ENCODE data around the gene ALKAL2.

Gene ALKAL2

GRCh38 chr2:254241-254640 is 33.6 kb downstream of the ALKAL2 start:
- Mint-ChIP-seq H3K27me3 (no peaks in the 10 kb centered on the region), H3K36me3 (peaks cover 3% of the 10 kb centered on the region), H3K9me3 (peaks cover 14% of the 10 kb centered on the region), H3K4me1 (no peaks in the 10 kb centered on the region), H3K4me3 (no peak overlapping the region), H3K27ac (no peak overlapping the region)
- DNase-seq = no peak
- CTCF ChIA-PET = interaction anchor here (1.5 kb wide), 1 partner anchor 36 kb away, joined by 3 read pairs; no protein-coding TSS in a partner anchor

DNA sequence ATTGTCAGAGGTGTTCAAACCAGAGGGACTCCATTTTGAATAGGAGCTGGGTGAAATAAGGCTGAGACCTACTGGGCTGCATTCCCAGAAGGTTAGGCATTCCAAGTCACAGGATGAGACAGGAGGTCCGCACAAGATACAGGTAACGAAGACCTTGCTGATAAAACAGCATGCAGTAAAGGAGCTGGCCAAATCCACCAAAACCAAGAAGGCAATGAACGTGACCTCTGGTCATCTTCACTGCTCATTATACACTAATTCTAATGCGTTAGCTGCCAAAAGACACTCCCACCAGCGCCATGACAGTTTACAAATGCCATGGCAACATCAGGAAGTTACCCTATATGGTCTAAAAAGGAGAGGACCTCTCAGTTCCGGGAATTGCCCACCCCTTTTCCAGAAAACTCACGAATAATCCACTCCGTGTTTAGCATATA is 34.7 kb downstream of the ALKAL2 start:
- peaks cover 3% of the 10 kb centered on the region for H3K36me3 Mint-ChIP-seq
- DNase-seq = no peak
- H3K27ac Mint-ChIP-seq = no peak overlapping the region
- H3K27me3 Mint-ChIP-seq = no peaks in the 10 kb centered on the region
- no peak overlapping the region for H3K4me3 Mint-ChIP-seq
- peaks cover 7% of the 10 kb centered on the region for H3K9me3 Mint-ChIP-seq
- CTCF ChIA-PET = no interaction called here
- H3K4me1 Mint-ChIP-seq = no peaks in the 10 kb centered on the region

- H3K27ac Mint-ChIP-seq = no peak overlapping the region
- H3K9me3 Mint-ChIP-seq = no peaks in the 10 kb centered on the region
- H3K4me3 Mint-ChIP-seq = no peak overlapping the region
- no peaks in the 10 kb centered on the region for H3K4me1 Mint-ChIP-seq
- DNase-seq = no peak
- H3K36me3 Mint-ChIP-seq = no peaks in the 10 kb centered on the region
- CTCF ChIA-PET = no interaction called here
- H3K27me3 Mint-ChIP-seq = no peaks in the 10 kb centered on the region
These were observed 35.8 kb downstream of the ALKAL2 start for GRCh38 chr2:252001-252602.

GRCh38 chr2:249538-250042 is 38.3 kb downstream of the ALKAL2 start:
- Mint-ChIP-seq H3K4me3 (no peak overlapping the region), H3K36me3 (peaks cover 3% of the 10 kb centered on the region), H3K9me3 (no peaks in the 10 kb centered on the region), H3K4me1 (peaks cover 4% of the 10 kb centered on the region), H3K27ac (no peak overlapping the region), H3K27me3 (no peaks in the 10 kb centered on the region)
- no peak for DNase-seq
- CTCF ChIA-PET = interaction anchor here (1.0 kb wide), 1 partner anchor 230 kb away, joined by 4 read pairs; no protein-coding TSS in a partner anchor

DNA sequence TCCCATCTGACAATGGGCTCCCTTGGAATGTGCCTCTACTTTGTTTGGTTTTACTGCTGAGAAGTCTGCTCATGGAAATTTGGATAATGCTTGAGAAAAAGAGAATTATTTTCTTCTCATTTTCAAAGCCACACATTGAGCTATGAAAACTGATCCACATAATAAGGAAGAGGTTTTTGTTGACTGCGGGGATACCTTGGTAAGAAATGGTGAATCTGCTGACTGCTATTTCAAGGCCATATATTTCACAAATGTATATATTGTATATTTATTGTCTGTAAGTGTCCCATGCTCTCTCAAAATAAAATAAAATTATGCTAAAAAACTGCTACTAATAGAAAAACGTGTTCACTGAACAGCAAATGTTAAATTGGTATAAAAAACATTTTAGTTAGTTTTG is 39.2 kb downstream of the ALKAL2 start:
- no peak overlapping the region for H3K4me3 Mint-ChIP-seq
- H3K9me3 Mint-ChIP-seq = no peaks in the 10 kb centered on the region
- no peak overlapping the region for H3K27ac Mint-ChIP-seq
- peaks cover 4% of the 10 kb centered on the region for H3K4me1 Mint-ChIP-seq
- peaks cover 3% of the 10 kb centered on the region for H3K36me3 Mint-ChIP-seq
- CTCF ChIA-PET = interaction anchor here (1.3 kb wide), 1 partner anchor 9 kb away, joined by 4 read pairs; no protein-coding TSS in a partner anchor
- H3K27me3 Mint-ChIP-seq = no peaks in the 10 kb centered on the region
- DNase-seq = no peak

DNA sequence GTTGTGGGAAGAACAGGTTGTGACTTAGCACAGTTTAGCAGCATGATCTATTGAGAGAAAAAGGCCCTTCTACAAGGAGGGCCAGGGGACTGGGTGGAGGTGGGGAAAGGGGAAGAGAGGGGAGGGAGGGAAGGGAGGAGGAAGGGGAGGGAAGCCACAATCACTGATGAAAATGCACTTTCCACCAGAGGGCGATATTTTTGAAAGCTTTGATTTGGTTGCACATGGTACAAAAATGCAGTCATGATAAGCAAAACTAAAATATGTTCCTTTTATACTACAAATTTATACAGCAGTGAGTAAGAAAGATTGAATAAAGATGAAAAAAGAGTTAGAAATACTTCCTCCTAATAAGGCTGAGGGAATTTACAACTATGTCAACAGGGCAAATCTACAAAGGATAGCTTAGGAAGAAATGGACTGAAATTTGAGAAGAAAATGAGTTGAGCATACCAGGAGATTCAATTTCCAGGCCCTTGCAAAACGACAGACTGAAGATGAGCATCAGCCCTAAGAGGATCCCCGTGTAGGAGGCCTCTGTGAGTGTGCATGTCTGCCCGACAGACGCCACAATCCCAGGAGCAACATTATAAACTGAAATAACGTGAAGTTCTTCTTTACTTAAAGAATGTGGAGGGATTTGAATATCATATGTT is 41.3 kb downstream of the ALKAL2 start:
- peak; percentile 43 for DNase-seq
- Mint-ChIP-seq H3K36me3 (peaks cover 3% of the 10 kb centered on the region), H3K27me3 (no peaks in the 10 kb centered on the region), H3K27ac (no peak overlapping the region), H3K9me3 (no peaks in the 10 kb centered on the region), H3K4me3 (no peak overlapping the region), H3K4me1 (peaks cover 4% of the 10 kb centered on the region)
- CTCF ChIA-PET = interaction anchor here (1.0 to 2.9 kb wide), 11 partner anchors 8 to 392 kb away, joined by 3 to 14 read pairs (median 4); no protein-coding TSS in a partner anchor

DNA sequence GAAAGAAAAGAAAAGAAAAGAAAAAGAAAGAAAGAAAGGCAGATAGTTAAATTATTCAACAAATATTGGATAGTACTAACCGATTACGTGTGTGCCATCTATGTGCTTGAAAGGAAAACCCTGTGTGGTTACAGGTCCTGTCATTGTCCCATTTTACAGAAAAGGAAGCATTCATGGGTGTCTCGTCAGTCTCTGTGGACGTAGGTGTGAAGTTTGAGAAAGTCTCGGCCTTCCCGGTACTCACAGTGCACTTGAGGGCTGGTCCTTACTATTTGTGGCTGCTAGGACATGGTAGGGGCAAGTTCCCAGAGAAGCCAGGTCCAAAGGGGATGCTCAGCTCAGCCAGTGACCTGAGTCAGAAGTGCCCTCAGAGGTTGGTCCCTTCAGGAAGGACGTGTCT is 43.3 kb downstream of the ALKAL2 start:
- CTCF ChIA-PET = no interaction called here
- DNase-seq = no peak
- no peaks in the 10 kb centered on the region for H3K27me3 Mint-ChIP-seq
- peaks cover 10% of the 10 kb centered on the region for H3K36me3 Mint-ChIP-seq
- H3K4me3 Mint-ChIP-seq = no peak overlapping the region
- H3K4me1 Mint-ChIP-seq = peaks cover 4% of the 10 kb centered on the region
- H3K27ac Mint-ChIP-seq = no peak overlapping the region
- H3K9me3 Mint-ChIP-seq = no peaks in the 10 kb centered on the region

GRCh38 chr2:238869-239268 is 49.0 kb downstream of the ALKAL2 start:
- DNase-seq = no peak
- Mint-ChIP-seq H3K27me3 (no peaks in the 10 kb centered on the region), H3K4me1 (no peaks in the 10 kb centered on the region), H3K36me3 (peaks cover 7% of the 10 kb centered on the region), H3K4me3 (no peak overlapping the region), H3K9me3 (no peaks in the 10 kb centered on the region), H3K27ac (no peak overlapping the region)
- CTCF ChIA-PET = interaction anchor here (0.6 to 0.8 kb wide), 2 partner anchors 118 to 428 kb away, joined by 3 read pairs; no protein-coding TSS in a partner anchor

- Mint-ChIP-seq H3K36me3 (peaks cover 7% of the 10 kb centered on the region), H3K9me3 (no peaks in the 10 kb centered on the region), H3K27ac (no peak overlapping the region), H3K4me3 (no peak overlapping the region), H3K27me3 (no peaks in the 10 kb centered on the region), H3K4me1 (no peaks in the 10 kb centered on the region)
- CTCF ChIA-PET = no interaction called here
- no peak for DNase-seq
These were observed 49.5 kb downstream of the ALKAL2 start for GRCh38 chr2:238431-238830.

DNA sequence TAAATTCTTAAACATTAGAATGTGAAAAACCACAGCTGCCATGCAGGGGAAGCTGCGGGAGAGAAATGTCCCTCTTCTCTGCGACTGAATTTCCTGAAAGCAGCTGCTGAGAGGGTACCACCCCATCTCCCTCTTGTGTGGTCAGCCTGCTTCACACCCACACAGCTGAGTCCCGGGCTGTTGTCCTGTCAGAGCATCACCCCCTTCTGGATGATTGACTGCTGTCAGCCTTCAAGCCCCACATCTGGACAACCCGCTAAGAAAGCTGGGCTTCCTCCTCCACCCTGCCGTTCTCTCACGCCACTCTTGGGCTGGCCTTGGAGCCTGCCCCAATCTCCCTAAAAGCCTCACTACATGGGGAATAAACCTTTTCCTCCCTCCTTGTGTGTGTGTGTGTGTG is 50.0 kb downstream of the ALKAL2 start:
- CTCF ChIA-PET = interaction anchor here (2.0 kb wide), 1 partner anchor 9 kb away, joined by 14 read pairs; no protein-coding TSS in a partner anchor
- Mint-ChIP-seq H3K9me3 (no peaks in the 10 kb centered on the region), H3K36me3 (peaks cover 9% of the 10 kb centered on the region), H3K27me3 (no peaks in the 10 kb centered on the region), H3K27ac (no peak overlapping the region), H3K4me3 (no peak overlapping the region), H3K4me1 (no peaks in the 10 kb centered on the region)
- no peak for DNase-seq

DNA sequence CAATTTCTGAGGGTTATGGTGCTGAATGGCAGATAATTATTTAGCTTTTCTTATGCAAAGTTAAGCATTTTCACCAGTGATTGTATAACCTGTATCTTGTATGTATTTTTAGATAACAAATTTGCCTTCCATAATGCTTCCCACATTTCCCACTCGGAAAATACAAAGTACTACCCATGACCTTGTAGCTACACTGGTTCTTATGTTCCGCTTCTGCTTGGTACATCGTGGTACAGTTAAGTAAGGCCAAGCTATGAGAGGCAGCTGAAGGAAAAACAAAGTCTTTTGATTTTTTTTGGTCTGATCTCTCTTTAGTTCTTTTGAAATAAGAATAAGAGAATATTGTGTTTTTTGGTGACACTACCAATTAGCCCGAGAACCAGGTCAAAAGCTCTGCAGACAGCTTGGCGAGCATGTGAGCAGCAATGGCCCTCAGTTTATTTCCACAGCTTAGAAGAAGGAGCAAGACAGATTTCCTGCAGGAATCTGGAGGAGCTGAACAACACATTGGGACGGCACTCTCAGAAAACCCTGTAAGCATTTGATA is 50.8 kb downstream of the ALKAL2 start:
- no peaks in the 10 kb centered on the region for H3K4me1 Mint-ChIP-seq
- CTCF ChIA-PET = interaction anchor here (2.0 kb wide), 1 partner anchor 10 kb away, joined by 14 read pairs; no protein-coding TSS in a partner anchor
- H3K27me3 Mint-ChIP-seq = no peaks in the 10 kb centered on the region
- no peak overlapping the region for H3K27ac Mint-ChIP-seq
- no peaks in the 10 kb centered on the region for H3K9me3 Mint-ChIP-seq
- no peak for DNase-seq
- peaks cover 11% of the 10 kb centered on the region for H3K36me3 Mint-ChIP-seq
- H3K4me3 Mint-ChIP-seq = no peak overlapping the region

DNA sequence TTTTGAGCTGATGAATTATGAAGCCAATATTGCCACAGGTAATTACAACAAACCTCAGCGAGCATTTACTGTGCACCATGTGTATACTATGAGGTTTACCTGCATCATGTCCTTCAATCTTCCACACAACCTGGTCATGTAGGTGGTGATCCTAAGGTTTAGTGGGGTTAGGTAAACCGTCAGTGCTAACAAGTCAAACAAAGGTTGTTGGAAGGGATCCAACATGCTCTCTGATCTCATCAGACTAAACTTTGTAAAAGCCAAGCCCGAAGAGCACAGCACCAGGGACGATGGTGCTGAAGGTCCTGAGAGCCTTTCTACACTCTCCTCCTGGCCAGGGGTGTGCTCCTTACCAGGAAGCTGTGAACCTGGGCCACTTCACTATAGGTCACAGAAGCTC is 53.5 kb downstream of the ALKAL2 start:
- Mint-ChIP-seq H3K4me1 (no peaks in the 10 kb centered on the region), H3K27ac (no peak overlapping the region), H3K27me3 (no peaks in the 10 kb centered on the region), H3K4me3 (no peak overlapping the region), H3K9me3 (no peaks in the 10 kb centered on the region), H3K36me3 (peaks cover 3% of the 10 kb centered on the region)
- no peak for DNase-seq
- CTCF ChIA-PET = interaction anchor here (0.8 to 1.3 kb wide), 2 partner anchors 12 to 402 kb away, joined by 3 to 4 read pairs; no protein-coding TSS in a partner anchor

GRCh38 chr2:233030-233429 is 54.9 kb downstream of the ALKAL2 start:
- Mint-ChIP-seq H3K4me3 (no peak overlapping the region), H3K36me3 (peaks cover 3% of the 10 kb centered on the region), H3K4me1 (no peaks in the 10 kb centered on the region), H3K9me3 (no peaks in the 10 kb centered on the region), H3K27ac (no peak overlapping the region), H3K27me3 (no peaks in the 10 kb centered on the region)
- CTCF ChIA-PET = no interaction called here
- DNase-seq = no peak

DNA sequence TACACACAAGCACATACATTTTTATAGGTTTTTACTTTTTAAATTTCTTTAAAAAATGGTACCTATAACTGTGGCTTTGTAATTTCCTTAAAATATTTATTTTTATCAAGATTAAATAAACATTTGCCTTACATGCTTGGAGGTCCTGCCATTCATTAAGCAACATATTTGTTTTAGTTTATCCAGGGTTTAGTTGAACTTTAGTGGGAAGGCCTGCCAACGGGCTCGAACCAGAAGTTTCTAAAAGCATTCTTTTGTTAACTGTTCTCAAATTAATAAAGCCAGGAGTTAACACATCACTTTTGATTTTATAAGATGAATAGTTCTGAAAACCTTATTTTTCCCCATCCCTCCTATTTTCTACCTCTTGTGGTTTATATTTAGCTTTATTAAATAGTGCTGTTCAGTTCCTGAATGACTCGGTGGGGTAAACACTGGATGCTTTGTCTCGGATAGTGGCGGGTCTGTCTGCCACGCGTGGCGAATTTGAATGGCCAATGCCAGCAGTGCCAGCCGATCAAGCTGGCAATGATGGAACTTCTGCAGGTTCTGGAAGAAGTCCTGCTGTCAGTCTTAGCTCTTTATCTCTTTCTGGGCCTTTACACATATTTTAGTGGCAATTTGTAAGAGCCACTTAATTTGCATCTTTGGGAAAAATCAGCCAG is 56.2 kb downstream of the ALKAL2 start:
- H3K4me3 Mint-ChIP-seq = no peak overlapping the region
- H3K27ac Mint-ChIP-seq = no peak overlapping the region
- H3K36me3 Mint-ChIP-seq = peaks cover 8% of the 10 kb centered on the region
- H3K27me3 Mint-ChIP-seq = no peaks in the 10 kb centered on the region
- no peaks in the 10 kb centered on the region for H3K9me3 Mint-ChIP-seq
- CTCF ChIA-PET = interaction anchor here (0.5 to 0.6 kb wide), 2 partner anchors 10 to 147 kb away, joined by 3 read pairs; no protein-coding TSS in a partner anchor
- H3K4me1 Mint-ChIP-seq = no peaks in the 10 kb centered on the region
- DNase-seq = no peak
